ENCODE results near the gene CAPN12. TPM values are rescaled to one million over a fixed set of nuclear protein-coding genes. Genes with fewer than 3 reads are reported as not detected.

The CAPN12 gene
- total RNA-seq, 1 donor from 2014 or later = 12.4 TPM

GRCh38 chr19:38690146-38690545 is 54.1 kb downstream of the CAPN12 start:
- intact Hi-C loops (cut with micrococcal nuclease) = no loop called here
- Mint-ChIP-seq H3K36me3 (ENCODE audit: low read depth) (peaks cover 11% of the 10 kb centered on the region), H3K27ac (no peak overlapping the region), H3K4me1 (peaks cover 72% of the 10 kb centered on the region), H3K4me3 (no peak overlapping the region), H3K27me3 (no peaks in the 10 kb centered on the region), H3K9me3 (no peaks in the 10 kb centered on the region)
- no peak for ATAC-seq (ENCODE audit: low read depth)
- CTCF ChIA-PET = no interaction called here
- TF ChIP-seq, protein P1, sequence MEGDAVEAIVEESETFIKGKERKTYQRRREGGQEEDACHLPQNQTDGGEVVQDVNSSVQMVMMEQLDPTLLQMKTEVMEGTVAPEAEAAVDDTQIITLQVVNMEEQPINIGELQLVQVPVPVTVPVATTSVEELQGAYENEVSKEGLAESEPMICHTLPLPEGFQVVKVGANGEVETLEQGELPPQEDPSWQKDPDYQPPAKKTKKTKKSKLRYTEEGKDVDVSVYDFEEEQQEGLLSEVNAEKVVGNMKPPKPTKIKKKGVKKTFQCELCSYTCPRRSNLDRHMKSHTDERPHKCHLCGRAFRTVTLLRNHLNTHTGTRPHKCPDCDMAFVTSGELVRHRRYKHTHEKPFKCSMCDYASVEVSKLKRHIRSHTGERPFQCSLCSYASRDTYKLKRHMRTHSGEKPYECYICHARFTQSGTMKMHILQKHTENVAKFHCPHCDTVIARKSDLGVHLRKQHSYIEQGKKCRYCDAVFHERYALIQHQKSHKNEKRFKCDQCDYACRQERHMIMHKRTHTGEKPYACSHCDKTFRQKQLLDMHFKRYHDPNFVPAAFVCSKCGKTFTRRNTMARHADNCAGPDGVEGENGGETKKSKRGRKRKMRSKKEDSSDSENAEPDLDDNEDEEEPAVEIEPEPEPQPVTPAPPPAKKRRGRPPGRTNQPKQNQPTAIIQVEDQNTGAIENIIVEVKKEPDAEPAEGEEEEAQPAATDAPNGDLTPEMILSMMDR (IDR thresholded peaks at IDR 0.05) = no peak
- POLR2A ChIA-PET = interaction anchor here (0.5 kb wide), 1 partner anchor 67 kb away, joined by 4 read pairs; no protein-coding TSS in a partner anchor
- DNase-seq = no peak

DNA sequence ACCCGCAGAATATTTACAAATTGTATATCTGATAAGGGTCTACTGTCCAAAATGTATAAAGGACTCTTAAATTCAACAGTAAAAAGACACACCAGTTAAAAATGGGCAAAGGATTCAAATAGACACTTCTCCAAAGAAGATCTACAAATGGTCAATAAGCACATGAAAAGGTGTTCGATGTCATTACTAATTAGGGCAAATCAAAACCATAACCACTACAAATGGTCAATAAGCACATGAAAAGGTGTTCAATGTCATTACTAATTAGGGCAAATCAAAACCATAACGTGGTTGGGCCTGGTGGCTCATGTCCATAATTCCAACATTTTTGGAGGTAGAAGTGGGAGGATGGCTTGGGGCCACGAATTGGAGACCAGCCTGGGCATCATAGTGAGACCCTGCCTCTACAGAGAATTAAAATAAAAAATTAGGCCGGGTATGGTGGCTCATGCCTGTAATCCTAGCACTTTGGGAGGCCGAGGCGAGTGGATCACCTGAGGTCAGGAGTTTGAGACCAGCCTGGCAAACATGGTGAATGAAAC is 56.4 kb downstream of the CAPN12 start:
- Mint-ChIP-seq H3K27ac (no peak overlapping the region), H3K4me3 (no peak overlapping the region)
- intact Hi-C loops (cut with micrococcal nuclease) = loop anchor here (5.0 kb wide), 1 partner anchor 131 kb away; no protein-coding TSS in a partner anchor

DNA sequence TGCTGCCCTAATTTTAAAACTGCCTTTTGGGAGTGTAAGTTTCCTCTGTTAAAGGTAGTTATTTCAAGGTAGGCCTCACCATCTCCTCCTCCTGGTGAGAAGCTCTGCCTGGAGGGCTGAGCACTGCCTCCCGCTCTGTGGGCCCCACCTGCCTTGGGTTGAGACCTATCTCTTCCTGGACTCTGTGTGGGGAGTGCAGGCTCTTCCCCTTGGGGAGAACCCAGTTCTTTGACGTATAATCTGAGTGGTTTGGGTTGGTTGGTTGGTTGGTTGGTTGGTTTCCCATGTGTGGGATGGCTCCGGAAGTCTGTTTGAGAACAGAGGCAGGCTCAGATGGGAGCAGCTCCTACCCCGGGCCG is 57.8 kb downstream of the CAPN12 start:
- DNase-seq = no peak
- no peak overlapping the region for H3K4me3 Mint-ChIP-seq
- H3K9me3 Mint-ChIP-seq = no peaks in the 10 kb centered on the region
- ATAC-seq (ENCODE audit: low read depth) = peak; percentile 65
- TF ChIP-seq, protein P1 (IDR thresholded peaks at IDR 0.05) = no peak
- H3K27me3 Mint-ChIP-seq = no peaks in the 10 kb centered on the region
- peak overlapping the region; percentile 76 for H3K27ac Mint-ChIP-seq
- ChIA-PET POLR2A (interaction anchor here (0.5 to 0.8 kb wide), 4 partner anchors 32 to 272 kb away, joined by 3 to 7 read pairs (median 4); no protein-coding TSS in a partner anchor), CTCF (interaction anchor here (1.3 to 1.4 kb wide), 2 partner anchors 22 to 244 kb away, joined by 3 read pairs; partner anchors contain the start of genes MRPS12 and SARS2)
- intact Hi-C loops (cut with micrococcal nuclease) = loop anchor here (5.0 kb wide), 1 partner anchor 129 kb away; no protein-coding TSS in a partner anchor
- peaks cover 10% of the 10 kb centered on the region for H3K36me3 Mint-ChIP-seq (ENCODE audit: low read depth)
- H3K4me1 Mint-ChIP-seq = peaks cover 69% of the 10 kb centered on the region

More for the DNA sequence above, 56.4 kb downstream of the CAPN12 start:
- Mint-ChIP-seq H3K9me3 (no peaks in the 10 kb centered on the region), H3K36me3 (ENCODE audit: low read depth) (peaks cover 11% of the 10 kb centered on the region), H3K4me1 (peaks cover 72% of the 10 kb centered on the region), H3K27me3 (no peaks in the 10 kb centered on the region)
- ATAC-seq (ENCODE audit: low read depth) = no peak
- POLR2A ChIA-PET = interaction anchor here (0.6 kb wide), 1 partner anchor 737 kb away, joined by 5 read pairs; no protein-coding TSS in a partner anchor
- TF ChIP-seq, protein P1 (IDR thresholded peaks at IDR 0.05) = no peak
- DNase-seq = no peak
- CTCF ChIA-PET = interaction anchor here (1.4 kb wide), 1 partner anchor 23 kb away, joined by 3 read pairs; no protein-coding TSS in a partner anchor

DNA sequence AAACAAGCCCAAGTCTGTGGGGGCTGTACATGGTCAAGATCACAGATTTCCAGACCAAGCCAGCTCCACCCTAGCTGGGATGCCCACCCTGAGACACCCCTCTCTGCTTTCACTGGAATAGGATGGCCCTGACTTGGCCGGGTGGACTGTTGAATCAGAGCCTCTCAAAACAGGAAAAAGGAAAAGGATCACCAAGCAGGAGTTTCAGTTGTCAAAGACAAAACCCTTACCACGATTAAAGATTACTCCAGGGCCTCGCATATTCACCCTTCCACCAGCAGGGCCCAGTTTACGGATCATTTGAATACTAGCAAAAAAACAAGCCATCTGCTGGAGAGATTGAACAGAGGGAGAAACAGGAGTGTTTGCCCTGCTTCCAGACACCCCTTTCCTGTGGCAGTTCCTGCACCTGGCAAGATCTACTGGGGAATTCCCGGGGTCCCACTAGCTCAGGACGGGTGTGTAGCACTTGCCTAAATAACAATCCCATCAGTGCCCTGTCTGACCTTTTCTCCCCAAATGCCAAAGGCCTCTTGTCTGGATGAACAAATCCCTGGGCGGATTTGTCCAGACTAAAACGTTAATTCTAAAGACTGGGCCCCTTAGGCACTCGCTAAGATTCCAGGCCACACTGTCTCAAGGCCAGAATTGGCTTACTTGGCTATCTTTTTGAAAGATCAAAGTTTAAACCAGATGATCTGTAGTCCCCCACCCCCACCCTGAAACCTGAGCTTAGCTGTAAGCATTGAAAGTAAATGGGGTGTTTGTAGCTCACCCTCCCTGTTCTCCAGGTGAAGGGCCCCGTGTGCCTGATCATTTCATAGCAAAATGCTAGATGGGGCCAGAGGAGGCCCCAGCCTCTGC is 58.4 kb downstream of the CAPN12 start:
- Mint-ChIP-seq H3K27me3 (no peaks in the 10 kb centered on the region), H3K9me3 (no peaks in the 10 kb centered on the region), H3K36me3 (ENCODE audit: low read depth) (peaks cover 14% of the 10 kb centered on the region), H3K4me1 (peaks cover 74% of the 10 kb centered on the region), H3K27ac (peak overlapping the region; percentile 76), H3K4me3 (peak overlapping the region; percentile 28)
- CTCF ChIA-PET = interaction anchor here (1.3 to 1.4 kb wide), 2 partner anchors 21 to 245 kb away, joined by 3 read pairs; partner anchors contain the start of genes MRPS12 and SARS2
- no peak for ATAC-seq (ENCODE audit: low read depth)
- POLR2A ChIA-PET = interaction anchor here (0.7 to 0.8 kb wide), 3 partner anchors 32 to 163 kb away, joined by 3 to 7 read pairs (median 4); no protein-coding TSS in a partner anchor
- no peak for DNase-seq
- intact Hi-C loops (cut with micrococcal nuclease) = loop anchor here (5.0 kb wide), 1 partner anchor 129 kb away; no protein-coding TSS in a partner anchor
- TF ChIP-seq, protein P1 (IDR thresholded peaks at IDR 0.05) = no peak
